ENCODE data around the gene SERPINA3.

The SERPINA3 gene

GRCh38 chr14:94655169-94655710, 43.0 kb downstream of the SERPINA3 start:
- DNase-seq (ENCODE audit: low spot score), result no peak

GRCh38 chr14:94656043-94656442, 43.9 kb downstream of the SERPINA3 start:
- DNase-seq (ENCODE audit: low spot score), result no peak

- no peak for DNase-seq (ENCODE audit: low spot score)
Observed at GRCh38 chr14:94659256-94659655, 47.1 kb downstream of the SERPINA3 start.

- no peak for DNase-seq (ENCODE audit: low spot score)
Observed at GRCh38 chr14:94659901-94660300, 47.7 kb downstream of the SERPINA3 start.

- no peak for DNase-seq (ENCODE audit: low spot score)
Observed at GRCh38 chr14:94660306-94660946, 48.2 kb downstream of the SERPINA3 start.

GRCh38 chr14:94663538-94663937, 51.3 kb downstream of the SERPINA3 start:
- DNase-seq (ENCODE audit: low spot score), result no peak

GRCh38 chr14:94663965-94664704, 51.9 kb downstream of the SERPINA3 start:
- no peak for DNase-seq (ENCODE audit: low spot score)

GRCh38 chr14:94665121-94665520, 52.9 kb downstream of the SERPINA3 start:
- DNase-seq (ENCODE audit: low spot score), result no peak

- no peak for DNase-seq (ENCODE audit: low spot score)
Observed at GRCh38 chr14:94665544-94665943, 53.4 kb downstream of the SERPINA3 start.

GRCh38 chr14:94670692-94671285, 58.6 kb downstream of the SERPINA3 start:
- no peak for DNase-seq (ENCODE audit: low spot score)

- DNase-seq (ENCODE audit: low spot score), result no peak
Observed at GRCh38 chr14:94671870-94672444, 59.8 kb downstream of the SERPINA3 start.

- DNase-seq (ENCODE audit: low spot score), result no peak
Observed at GRCh38 chr14:94673071-94673470, 60.9 kb downstream of the SERPINA3 start.

All from cerebellar cortex (tissue), 1 donor.